ENCODE data around the gene TSSC4. TPM values are rescaled to one million over a fixed set of nuclear protein-coding genes. Genes with fewer than 3 reads are reported as not detected.

Gene TSSC4
- total and polyA plus RNA-seq, 2 of the 13 experiments (the other 11 are each of a cell fraction or from before 2014, with no cell fraction given) = 16.2 to 58.6 TPM

DNA sequence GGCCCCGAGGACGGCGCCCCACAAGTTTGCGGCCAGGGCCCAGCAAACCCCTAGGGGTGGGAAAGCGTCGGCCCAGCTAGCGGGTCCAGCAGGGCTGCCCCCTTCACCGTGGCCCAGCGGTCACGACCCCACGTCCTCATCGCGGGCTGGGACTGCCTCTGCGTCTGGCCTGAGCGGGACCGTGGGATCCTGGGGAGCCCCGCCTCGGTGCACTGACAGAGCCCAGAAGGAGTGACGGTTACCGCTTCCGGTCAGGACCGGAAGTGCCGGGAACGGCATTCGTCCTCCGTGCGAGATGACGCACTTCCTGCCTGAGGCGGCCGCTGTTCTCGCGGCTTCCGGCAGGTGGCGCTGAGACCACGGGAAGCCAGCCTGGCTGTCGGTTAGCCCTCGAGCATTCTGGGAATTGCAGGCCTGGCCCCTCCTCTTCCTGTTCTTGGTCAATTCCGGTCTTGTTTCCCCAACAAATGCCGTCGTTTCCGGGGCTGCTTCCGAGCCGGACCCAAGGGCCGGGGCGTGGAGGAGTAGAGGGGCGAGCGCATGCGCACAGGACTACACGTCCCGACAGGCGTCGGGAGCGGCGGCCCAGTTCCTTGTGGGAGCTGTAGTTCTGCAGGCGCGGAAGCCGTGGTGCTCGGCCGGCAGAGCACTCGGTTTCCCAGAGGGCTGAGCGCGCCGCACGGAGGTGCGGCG is at the start of gene TSSC4 (continued):
- TF ChIP-seq, protein P1, sequence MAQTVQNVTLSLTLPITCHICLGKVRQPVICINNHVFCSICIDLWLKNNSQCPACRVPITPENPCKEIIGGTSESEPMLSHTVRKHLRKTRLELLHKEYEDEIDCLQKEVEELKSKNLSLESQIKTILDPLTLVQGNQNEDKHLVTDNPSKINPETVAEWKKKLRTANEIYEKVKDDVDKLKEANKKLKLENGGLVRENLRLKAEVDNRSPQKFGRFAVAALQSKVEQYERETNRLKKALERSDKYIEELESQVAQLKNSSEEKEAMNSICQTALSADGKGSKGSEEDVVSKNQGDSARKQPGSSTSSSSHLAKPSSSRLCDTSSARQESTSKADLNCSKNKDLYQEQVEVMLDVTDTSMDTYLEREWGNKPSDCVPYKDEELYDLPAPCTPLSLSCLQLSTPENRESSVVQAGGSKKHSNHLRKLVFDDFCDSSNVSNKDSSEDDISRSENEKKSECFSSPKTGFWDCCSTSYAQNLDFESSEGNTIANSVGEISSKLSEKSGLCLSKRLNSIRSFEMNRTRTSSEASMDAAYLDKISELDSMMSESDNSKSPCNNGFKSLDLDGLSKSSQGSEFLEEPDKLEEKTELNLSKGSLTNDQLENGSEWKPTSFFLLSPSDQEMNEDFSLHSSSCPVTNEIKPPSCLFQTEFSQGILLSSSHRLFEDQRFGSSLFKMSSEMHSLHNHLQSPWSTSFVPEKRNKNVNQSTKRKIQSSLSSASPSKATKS (CRISPR knock-in tag; IDR thresholded peaks at IDR 0.05) = peak; percentile 37; the same call in 1 of the 2 replicates
- TF ChIP-seq REPIN1 (CRISPR knock-in tag; IDR thresholded peaks at IDR 0.05; ENCODE audit: borderline replicate concordance, low read depth) = peak; percentile 91
- TF ChIP-seq HMGA1 (CRISPR knock-in tag; conservative IDR thresholded peaks at IDR 0.05) = no peak
- TF ChIP-seq TBL1XR1 (IDR thresholded peaks at IDR 0.05; ENCODE audit: borderline replicate concordance, low read length, partially characterized antibody) = peak; percentile 36
- TF ChIP-seq NPAS2 (CRISPR knock-in tag; IDR thresholded peaks at IDR 0.05; ENCODE audit: borderline replicate concordance) = no peak
- TF ChIP-seq ARNT (IDR thresholded peaks at IDR 0.05) = no peak
- TF ChIP-seq PAF1 (CRISPR knock-in tag; IDR thresholded peaks at IDR 0.05) = no peak
- TF ChIP-seq ZNF761 (CRISPR knock-in tag; conservative IDR thresholded peaks at IDR 0.05) = peak; percentile 38
- no peak for TF ChIP-seq SMARCC2 (IDR thresholded peaks at IDR 0.05)
- TF ChIP-seq, protein P2, sequence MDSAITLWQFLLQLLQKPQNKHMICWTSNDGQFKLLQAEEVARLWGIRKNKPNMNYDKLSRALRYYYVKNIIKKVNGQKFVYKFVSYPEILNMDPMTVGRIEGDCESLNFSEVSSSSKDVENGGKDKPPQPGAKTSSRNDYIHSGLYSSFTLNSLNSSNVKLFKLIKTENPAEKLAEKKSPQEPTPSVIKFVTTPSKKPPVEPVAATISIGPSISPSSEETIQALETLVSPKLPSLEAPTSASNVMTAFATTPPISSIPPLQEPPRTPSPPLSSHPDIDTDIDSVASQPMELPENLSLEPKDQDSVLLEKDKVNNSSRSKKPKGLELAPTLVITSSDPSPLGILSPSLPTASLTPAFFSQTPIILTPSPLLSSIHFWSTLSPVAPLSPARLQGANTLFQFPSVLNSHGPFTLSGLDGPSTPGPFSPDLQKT (CRISPR knock-in tag; IDR thresholded peaks at IDR 0.05; ENCODE audit: borderline replicate concordance) = no peak; the same call in none of the 2 replicates
- TF ChIP-seq ATAD3A (CRISPR knock-in tag; IDR thresholded peaks at IDR 0.05) = no peak
- TF ChIP-seq ZNF207 (IDR thresholded peaks at IDR 0.05; ENCODE audit: borderline replicate concordance) = no peak
- TF ChIP-seq, protein P3, sequence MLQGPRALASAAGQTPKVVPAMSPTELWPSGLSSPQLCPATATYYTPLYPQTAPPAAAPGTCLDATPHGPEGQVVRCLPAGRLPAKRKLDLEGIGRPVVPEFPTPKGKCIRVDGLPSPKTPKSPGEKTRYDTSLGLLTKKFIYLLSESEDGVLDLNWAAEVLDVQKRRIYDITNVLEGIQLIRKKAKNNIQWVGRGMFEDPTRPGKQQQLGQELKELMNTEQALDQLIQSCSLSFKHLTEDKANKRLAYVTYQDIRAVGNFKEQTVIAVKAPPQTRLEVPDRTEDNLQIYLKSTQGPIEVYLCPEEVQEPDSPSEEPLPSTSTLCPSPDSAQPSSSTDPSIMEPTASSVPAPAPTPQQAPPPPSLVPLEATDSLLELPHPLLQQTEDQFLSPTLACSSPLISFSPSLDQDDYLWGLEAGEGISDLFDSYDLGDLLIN (CRISPR knock-in tag; IDR thresholded peaks at IDR 0.05; ENCODE audit: borderline replicate concordance) = 0 out of 2 replicates have a peak, but pooled peaks have one; percentile 20
- peak; percentile 85 for TF ChIP-seq TBX2 (CRISPR knock-in tag; IDR thresholded peaks at IDR 0.05; ENCODE audit: borderline replicate concordance)
- no peak for TF ChIP-seq ZNF337 (CRISPR knock-in tag; IDR thresholded peaks at IDR 0.05; ENCODE audit: borderline replicate concordance, low read depth)
- TF ChIP-seq, protein P4, sequence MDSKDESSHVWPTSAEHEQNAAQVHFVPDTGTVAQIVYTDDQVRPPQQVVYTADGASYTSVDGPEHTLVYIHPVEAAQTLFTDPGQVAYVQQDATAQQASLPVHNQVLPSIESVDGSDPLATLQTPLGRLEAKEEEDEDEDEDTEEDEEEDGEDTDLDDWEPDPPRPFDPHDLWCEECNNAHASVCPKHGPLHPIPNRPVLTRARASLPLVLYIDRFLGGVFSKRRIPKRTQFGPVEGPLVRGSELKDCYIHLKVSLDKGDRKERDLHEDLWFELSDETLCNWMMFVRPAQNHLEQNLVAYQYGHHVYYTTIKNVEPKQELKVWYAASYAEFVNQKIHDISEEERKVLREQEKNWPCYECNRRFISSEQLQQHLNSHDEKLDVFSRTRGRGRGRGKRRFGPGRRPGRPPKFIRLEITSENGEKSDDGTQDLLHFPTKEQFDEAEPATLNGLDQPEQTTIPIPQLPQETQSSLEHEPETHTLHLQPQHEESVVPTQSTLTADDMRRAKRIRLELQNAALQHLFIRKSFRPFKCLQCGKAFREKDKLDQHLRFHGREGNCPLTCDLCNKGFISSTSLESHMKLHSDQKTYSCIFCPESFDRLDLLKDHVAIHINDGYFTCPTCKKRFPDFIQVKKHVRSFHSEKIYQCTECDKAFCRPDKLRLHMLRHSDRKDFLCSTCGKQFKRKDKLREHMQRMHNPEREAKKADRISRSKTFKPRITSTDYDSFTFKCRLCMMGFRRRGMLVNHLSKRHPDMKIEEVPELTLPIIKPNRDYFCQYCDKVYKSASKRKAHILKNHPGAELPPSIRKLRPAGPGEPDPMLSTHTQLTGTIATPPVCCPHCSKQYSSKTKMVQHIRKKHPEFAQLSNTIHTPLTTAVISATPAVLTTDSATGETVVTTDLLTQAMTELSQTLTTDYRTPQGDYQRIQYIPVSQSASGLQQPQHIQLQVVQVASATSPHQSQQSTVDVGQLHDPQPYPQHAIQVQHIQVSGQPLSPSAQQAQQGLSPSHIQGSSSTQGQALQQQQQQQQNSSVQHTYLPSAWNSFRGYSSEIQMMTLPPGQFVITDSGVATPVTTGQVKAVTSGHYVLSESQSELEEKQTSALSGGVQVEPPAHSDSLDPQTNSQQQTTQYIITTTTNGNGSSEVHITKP (CRISPR knock-in tag; IDR thresholded peaks at IDR 0.05; ENCODE audit: low read depth) = no peak; the same call in 1 of the 2 replicates
- peak; percentile 46 for TF ChIP-seq ZSCAN25 (CRISPR knock-in tag; IDR thresholded peaks at IDR 0.05)
- no peak for TF ChIP-seq SRSF1 (optimal IDR thresholded peaks at IDR 0.05; ENCODE audit: low read depth, low read length)
- TF ChIP-seq KLF12 (CRISPR knock-in tag; IDR thresholded peaks at IDR 0.05; ENCODE audit: borderline replicate concordance) = peak; percentile 88

All from HepG2 (cell line).